Measurements from ENCODE around the gene CBLB. TPM values are rescaled to one million over a fixed set of nuclear protein-coding genes. Genes with fewer than 3 reads are reported as not detected.

The CBLB gene
- total RNA-seq, 1 experiment from 2014 or later, result 26.2 TPM

DNA sequence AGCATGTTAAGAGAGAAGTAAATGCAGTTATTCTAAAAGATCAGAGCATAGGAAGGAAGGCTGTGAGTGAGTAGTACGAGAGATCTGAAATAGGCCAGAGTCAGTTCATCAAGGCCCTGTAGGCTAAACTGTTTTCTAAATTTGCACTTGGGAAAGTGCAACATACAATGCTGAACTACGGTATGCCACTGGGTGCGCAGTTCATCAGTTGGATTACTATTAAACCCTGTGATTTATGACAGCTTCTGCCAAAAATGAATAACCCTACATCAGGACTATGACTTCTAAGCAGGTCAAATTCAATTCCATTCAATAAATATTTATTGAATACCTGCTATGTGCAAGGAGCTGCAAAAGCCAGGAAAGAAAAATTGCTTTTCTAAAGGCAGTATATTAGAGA, 10.8 kb downstream of the CBLB start:
- CTCF ChIA-PET, result no interaction called here
- Mint-ChIP-seq H3K4me3 (ENCODE audit: low read depth, unreplicated experiment) (no peak overlapping the region), H3K27ac (ENCODE audit: unreplicated experiment) (no peak overlapping the region), H3K36me3 (ENCODE audit: insufficient read depth, unreplicated experiment) (peaks cover 5% of the 10 kb centered on the region), H3K4me1 (ENCODE audit: low read depth, unreplicated experiment) (no peaks in the 10 kb centered on the region), H3K9me3 (ENCODE audit: low read depth, unreplicated experiment) (no peaks in the 10 kb centered on the region), H3K27me3 (ENCODE audit: unreplicated experiment) (no peaks in the 10 kb centered on the region)
- no TSS peak for BruUV-seq (replicated peaks)
- DNase-seq, result no peak
- intact Hi-C loops (cut with micrococcal nuclease; ENCODE audit: unreplicated experiment), result no loop called here
- TF ChIP-seq CTCF (IDR thresholded peaks at IDR 0.05; ENCODE audit: unreplicated experiment), result no peak

DNA sequence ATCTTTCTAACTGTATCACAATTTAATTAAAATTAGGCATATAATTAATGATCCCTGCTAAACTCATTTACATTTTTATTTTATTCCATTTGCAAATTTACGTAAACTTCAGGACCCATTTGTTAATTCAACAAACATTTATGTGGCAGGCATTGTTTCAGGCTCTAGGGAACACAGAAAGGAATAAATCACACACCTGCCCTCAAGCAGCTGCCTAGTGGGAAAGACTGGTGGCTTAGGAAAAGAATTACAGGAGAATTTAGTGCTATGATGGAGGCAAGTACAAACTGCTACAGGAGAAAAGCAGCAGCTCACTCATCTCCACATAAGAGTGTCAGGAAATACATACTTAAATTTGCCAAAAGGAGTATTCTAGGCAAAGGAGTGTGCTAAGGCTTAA, 11.2 kb downstream of the CBLB start:
- Mint-ChIP-seq H3K9me3 (ENCODE audit: low read depth, unreplicated experiment) (no peaks in the 10 kb centered on the region), H3K27me3 (ENCODE audit: unreplicated experiment) (no peaks in the 10 kb centered on the region), H3K36me3 (ENCODE audit: insufficient read depth, unreplicated experiment) (peaks cover 5% of the 10 kb centered on the region), H3K27ac (ENCODE audit: unreplicated experiment) (no peak overlapping the region), H3K4me3 (ENCODE audit: low read depth, unreplicated experiment) (no peak overlapping the region), H3K4me1 (ENCODE audit: low read depth, unreplicated experiment) (no peaks in the 10 kb centered on the region)
- intact Hi-C loops (cut with micrococcal nuclease; ENCODE audit: unreplicated experiment), result no loop called here
- BruUV-seq (replicated peaks), result no TSS peak
- TF ChIP-seq CTCF (IDR thresholded peaks at IDR 0.05; ENCODE audit: unreplicated experiment), result no peak
- no peak for DNase-seq
- CTCF ChIA-PET, result no interaction called here

DNA sequence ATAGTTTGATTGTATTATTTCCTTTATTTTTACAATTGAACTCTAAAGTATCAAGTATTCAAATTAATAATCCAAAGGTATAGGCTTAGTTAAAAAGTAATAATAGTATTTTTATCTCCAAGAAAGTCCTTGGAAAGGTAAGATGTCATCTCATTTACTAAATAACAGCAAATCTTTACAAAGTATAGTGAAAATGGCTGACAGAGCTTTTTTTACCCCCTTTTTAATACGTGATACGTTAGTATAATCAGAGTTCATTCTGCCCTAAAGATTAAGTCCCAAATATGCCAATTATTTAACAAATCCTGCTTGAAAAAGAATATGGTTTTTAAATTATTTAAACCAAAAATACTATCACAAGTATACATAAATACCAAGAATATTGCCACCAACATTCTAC, 12.2 kb downstream of the CBLB start:
- DNase-seq, result no peak
- H3K4me1 Mint-ChIP-seq (ENCODE audit: low read depth, unreplicated experiment), result no peaks in the 10 kb centered on the region
- no peak overlapping the region for H3K27ac Mint-ChIP-seq (ENCODE audit: unreplicated experiment)
- H3K4me3 Mint-ChIP-seq (ENCODE audit: low read depth, unreplicated experiment), result no peak overlapping the region
- no peaks in the 10 kb centered on the region for H3K27me3 Mint-ChIP-seq (ENCODE audit: unreplicated experiment)
- H3K9me3 Mint-ChIP-seq (ENCODE audit: low read depth, unreplicated experiment), result no peaks in the 10 kb centered on the region
- peaks cover 5% of the 10 kb centered on the region for H3K36me3 Mint-ChIP-seq (ENCODE audit: insufficient read depth, unreplicated experiment)
- CTCF ChIA-PET, result no interaction called here
- TF ChIP-seq CTCF (IDR thresholded peaks at IDR 0.05; ENCODE audit: unreplicated experiment), result no peak
- no TSS peak for BruUV-seq (replicated peaks)
- intact Hi-C loops (cut with micrococcal nuclease; ENCODE audit: unreplicated experiment), result no loop called here

- BruUV-seq (replicated peaks), result no TSS peak
- no peak for DNase-seq
- peaks cover 5% of the 10 kb centered on the region for H3K36me3 Mint-ChIP-seq (ENCODE audit: insufficient read depth, unreplicated experiment)
- CTCF ChIA-PET, result no interaction called here
- H3K4me3 Mint-ChIP-seq (ENCODE audit: low read depth, unreplicated experiment), result no peak overlapping the region
- no peaks in the 10 kb centered on the region for H3K4me1 Mint-ChIP-seq (ENCODE audit: low read depth, unreplicated experiment)
- TF ChIP-seq CTCF (IDR thresholded peaks at IDR 0.05; ENCODE audit: unreplicated experiment), result no peak
- no peaks in the 10 kb centered on the region for H3K27me3 Mint-ChIP-seq (ENCODE audit: unreplicated experiment)
- intact Hi-C loops (cut with micrococcal nuclease; ENCODE audit: unreplicated experiment), result no loop called here
- no peak overlapping the region for H3K27ac Mint-ChIP-seq (ENCODE audit: unreplicated experiment)
- H3K9me3 Mint-ChIP-seq (ENCODE audit: low read depth, unreplicated experiment), result no peaks in the 10 kb centered on the region
Observed at GRCh38 chr3:105853801-105854432, 14.9 kb downstream of the CBLB start.
